Measurements from ENCODE around the gene FUT9.
"Not testable (repeated sequence)": the region's sequence is repeated elsewhere in the genome, so short reads cannot be mapped to it uniquely, and the experiment has no call there.

Gene FUT9

DNA sequence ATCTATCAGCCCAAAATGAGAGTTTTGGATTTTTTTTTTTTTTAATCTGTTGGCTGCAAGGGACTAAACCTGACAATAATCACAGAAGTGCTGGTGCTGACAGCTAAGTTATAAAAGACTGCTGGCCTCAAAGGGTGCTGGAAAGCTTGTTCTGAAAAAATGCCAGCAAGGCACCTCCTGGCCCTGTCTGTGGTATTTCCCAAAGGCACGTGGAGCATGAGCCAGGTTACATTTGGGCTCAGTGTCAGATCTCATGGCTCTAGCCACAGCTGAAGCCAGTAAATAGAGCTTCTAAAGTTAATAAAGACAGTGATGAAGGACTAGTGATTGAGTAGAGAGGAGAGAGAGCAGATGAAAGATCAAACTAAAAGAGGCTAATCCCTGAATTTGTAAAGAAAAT lies 178.9 kb downstream of the FUT9 start:
- DNase-seq: no peak

- DNase-seq: no peak
Measured at GRCh38 chr6:96195272-96195671, 179.5 kb downstream of the FUT9 start.

GRCh38 chr6:96196633-96197032 lies 180.9 kb downstream of the FUT9 start:
- DNase-seq: no peak

GRCh38 chr6:96197241-96197640 lies 181.5 kb downstream of the FUT9 start:
- no peak for DNase-seq

DNA sequence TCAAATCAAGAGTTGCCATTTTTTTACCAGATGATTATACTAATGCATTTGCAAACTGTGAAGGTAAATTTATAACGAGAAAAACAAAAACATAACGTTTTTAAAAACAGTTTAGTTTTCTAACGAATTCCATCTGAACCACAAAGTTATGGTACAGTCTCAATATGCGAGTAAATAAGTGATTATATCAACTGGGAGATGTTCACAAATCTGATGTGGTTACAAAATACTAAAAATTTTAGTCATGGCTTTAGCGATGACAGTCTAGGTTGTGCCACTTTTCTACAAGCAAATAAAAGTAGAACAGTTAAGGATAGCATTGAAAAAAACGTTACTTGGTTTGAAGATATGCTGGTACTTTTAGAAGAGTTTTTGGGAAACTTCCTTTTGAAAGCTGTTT lies 186.8 kb downstream of the FUT9 start:
- no peak for DNase-seq

DNA sequence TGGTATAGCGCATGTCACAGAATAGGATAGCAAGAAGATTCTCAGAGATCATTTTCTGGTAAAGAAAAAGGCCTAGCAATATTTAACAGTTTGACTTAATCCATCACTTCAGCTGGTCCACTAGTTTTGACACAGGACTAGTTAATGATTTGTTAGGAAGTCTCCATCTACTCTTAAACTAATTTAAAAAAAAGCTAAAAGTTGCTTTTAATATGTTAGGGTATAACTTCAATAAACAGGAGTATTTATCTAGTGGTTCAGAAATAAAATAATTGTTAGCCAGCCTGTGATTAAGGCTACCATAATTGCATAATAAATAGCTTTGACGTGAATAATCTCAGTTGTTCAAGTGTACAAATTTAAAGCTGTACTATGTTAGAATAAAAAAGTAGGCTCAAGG lies 195.6 kb downstream of the FUT9 start:
- DNase-seq: no peak

- DNase-seq: no peak
Measured at GRCh38 chr6:96212066-96212465, 196.3 kb downstream of the FUT9 start.

DNA sequence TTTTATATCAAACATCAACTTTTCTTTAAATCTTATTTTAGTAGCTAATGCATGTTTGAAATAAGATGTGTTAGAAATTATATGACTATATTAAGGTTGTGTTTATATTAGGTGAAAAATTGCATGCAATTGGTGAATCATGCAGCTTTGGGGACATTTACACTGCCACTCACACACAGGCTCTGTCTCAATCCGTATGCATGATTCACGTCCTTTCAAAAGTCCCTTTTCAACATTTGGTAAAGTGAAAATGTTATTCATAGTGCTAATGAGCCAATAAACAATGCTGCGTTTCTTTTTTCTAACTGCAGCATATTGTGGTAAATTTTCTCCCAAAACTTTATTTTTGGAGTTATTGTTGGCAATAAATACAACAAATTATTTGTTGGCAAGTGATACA lies 198.0 kb downstream of the FUT9 start:
- DNase-seq: no peak

DNA sequence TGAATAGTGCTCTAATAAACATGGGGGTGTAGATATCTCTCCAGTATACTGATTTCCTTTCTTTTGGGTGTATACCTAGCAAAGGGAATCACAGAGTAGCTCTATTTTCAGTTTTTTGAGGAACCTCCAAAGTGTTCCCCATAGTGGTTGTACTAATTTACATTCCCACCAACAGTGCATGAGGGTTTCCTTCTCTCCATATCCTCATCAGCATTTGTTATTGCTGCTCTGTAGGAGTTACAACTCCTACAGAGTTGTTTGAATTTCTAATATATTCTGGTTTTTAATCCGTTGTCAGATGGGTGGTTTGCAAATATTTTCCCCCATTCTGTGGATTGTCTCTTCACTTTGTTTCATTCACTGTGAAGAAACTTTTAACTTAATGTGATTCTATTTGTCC lies 207.9 kb downstream of the FUT9 start:
- DNase-seq: no peak

- no peak for DNase-seq
Measured at GRCh38 chr6:96227135-96227534, 211.4 kb downstream of the FUT9 start.

GRCh38 chr6:96234444-96234843 lies 218.7 kb downstream of the FUT9 start:
- no peak for DNase-seq

GRCh38 chr6:96235927-96236326 lies 220.2 kb downstream of the FUT9 start:
- no peak for DNase-seq

DNA sequence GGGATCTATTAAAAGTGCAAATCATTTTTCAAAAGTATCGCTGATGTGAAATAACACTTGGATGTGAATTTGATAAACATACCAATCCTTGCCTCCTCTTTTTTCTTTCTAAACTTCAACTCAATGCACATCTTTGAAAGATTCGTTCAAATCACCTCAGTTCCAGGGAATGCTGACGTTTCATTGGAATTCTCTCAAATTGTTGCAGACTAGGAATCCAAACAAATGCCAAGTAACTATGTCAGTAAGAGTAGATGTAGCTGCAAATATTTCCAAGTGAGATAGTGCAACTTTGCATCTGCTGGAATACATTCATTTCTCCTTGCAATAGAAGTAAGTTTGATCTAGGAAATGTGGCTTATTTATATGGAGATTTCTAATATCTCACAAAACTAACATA lies 220.7 kb downstream of the FUT9 start:
- DNase-seq: no peak

- DNase-seq: no peak
Measured at GRCh38 chr6:96237638-96238347, 222.0 kb downstream of the FUT9 start.

- no peak for DNase-seq
Measured at GRCh38 chr6:96246563-96246962, 230.8 kb downstream of the FUT9 start.

DNA sequence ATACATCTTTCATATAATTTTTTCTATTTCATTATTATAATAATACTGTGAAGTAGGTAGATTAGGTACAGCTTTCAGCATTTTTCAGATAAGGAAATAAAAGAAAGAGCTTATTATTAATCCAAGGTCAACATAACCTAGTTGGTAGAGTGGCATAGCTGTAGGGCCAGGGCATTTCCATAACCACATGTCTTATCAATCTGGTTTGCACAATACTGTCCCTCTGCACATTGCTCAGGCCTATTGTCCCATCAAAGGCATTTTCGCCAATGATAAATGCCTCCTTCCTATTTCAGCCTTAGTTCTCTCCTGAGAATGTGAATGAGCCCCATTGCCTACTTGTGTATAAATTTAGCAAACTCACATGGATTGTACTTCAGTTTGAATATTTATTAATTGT lies 234.0 kb downstream of the FUT9 start:
- no peak for DNase-seq

DNA sequence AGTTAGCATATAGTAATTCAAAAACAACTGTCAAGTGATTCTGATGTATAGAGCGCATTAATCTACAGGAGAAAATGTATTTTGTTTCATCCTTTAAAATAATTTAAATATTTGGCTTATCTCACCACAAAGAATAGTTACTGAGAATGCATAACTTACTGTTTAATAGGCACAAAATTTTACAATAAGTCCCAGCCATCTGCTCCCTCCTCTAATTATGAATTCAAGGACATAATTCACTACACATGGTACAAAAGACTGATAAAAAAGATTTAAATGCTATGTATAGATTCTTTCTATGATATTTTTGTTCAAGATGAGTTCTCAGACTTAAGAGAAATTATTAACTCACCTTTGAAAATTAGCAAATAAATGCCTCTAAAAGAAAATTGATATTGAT lies 242.0 kb downstream of the FUT9 start:
- no peak for DNase-seq

DNA sequence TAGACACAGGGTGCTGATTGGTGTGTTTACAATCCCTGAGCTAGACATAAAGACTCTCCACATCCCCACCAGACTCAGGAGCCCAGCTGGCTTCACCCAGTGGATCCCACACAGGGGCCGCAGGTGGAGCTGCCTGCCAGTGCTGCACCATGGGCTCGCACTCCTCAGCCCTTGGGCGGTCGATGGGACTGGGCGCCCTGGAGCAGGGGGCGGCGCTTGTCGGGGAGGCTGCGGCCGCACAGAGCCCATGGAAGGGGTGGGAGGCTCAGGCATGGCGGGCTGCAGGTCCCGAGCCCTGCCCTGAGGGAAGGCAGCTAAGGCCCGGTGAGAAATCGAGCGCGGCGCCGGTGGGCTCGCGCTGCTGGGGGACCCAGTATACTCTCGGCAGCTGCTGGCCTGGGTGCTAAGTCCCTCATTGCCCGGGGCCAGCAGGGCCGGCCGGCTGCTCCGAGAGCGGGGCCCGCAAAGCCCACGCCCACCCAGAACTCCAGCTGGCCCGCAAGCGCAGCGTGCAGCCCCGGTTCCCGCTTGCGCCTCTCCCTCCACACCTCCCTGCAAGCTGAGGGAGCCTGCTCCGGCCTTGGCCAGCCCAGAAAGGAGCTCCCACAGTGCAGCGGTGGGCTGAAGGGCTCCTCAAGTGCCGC lies 245.1 kb downstream of the FUT9 start:
- not testable (repeated sequence) for DNase-seq

All from GDM1 (cell line).